Fibroblast of lung (primary cell): ENCODE data around the gene LILRA6.

ENCODE experiments used
- EZH2 ChIP-seq: IDR thresholded peaks from 2 replicates; pipeline ENCODE4 v1.5.1; 2012; ENCODE audit warnings: low read length, control low read depth, mild to moderate bottlenecking; ENCODE audit errors: missing control alignments
- TF ChIP-seq, protein P1 (sequence below), 2 donors: IDR thresholded peaks in 1 of 2; conservative IDR thresholded peaks in 1 of 2; 1 replicate in 1 of 2; 2 replicates in 1 of 2; pipeline ENCODE4 v1.5.1; 2011 to 2012; ENCODE audit warnings: low read length in 2 of 2, control low read depth in 1 of 2, inconsistent platforms in 1 of 2, low read depth in 1 of 2, mild to moderate bottlenecking in 1 of 2

DNA sequence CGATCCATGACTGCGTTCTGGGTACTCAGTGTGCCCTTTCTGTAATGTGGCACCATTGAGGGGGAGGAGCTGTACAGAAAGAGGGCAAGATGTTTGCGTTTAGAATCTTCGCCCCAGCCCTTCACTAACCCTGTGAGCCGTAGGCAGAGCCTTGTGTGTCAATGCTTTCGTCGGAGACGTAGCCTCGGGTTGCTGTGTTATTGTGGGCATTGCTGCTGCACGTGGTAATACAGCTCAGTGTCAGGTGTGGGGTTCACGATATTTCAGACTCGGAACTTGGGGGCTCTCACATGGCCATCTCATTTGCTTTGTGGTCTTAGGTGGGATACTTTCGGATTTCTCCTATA lies 35.8 kb downstream of the LILRA6 start:
- TF ChIP-seq, protein P1, sequence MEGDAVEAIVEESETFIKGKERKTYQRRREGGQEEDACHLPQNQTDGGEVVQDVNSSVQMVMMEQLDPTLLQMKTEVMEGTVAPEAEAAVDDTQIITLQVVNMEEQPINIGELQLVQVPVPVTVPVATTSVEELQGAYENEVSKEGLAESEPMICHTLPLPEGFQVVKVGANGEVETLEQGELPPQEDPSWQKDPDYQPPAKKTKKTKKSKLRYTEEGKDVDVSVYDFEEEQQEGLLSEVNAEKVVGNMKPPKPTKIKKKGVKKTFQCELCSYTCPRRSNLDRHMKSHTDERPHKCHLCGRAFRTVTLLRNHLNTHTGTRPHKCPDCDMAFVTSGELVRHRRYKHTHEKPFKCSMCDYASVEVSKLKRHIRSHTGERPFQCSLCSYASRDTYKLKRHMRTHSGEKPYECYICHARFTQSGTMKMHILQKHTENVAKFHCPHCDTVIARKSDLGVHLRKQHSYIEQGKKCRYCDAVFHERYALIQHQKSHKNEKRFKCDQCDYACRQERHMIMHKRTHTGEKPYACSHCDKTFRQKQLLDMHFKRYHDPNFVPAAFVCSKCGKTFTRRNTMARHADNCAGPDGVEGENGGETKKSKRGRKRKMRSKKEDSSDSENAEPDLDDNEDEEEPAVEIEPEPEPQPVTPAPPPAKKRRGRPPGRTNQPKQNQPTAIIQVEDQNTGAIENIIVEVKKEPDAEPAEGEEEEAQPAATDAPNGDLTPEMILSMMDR (conservative IDR thresholded peaks at IDR 0.05 in 1 of 2, IDR thresholded peaks at IDR 0.05 in 1 of 2; ENCODE audit: low read depth in 1 of 2, low read length in 2 of 2), result no peak
- TF ChIP-seq EZH2, result no peak
